GM21367 (cell line): ENCODE measurements around the gene ANP32E.
"Not testable (repeated sequence)": the region's sequence is repeated elsewhere in the genome, so short reads cannot be mapped to it uniquely, and the experiment has no call there.

Source experiments
- ATAC-seq: cut with Tn5 transposase; IDR thresholded peaks from one replicate; pipeline ENCODE4 v1.9.1; 2021; ENCODE audit not compliant: unreplicated experiment

ANP32E gene

DNA sequence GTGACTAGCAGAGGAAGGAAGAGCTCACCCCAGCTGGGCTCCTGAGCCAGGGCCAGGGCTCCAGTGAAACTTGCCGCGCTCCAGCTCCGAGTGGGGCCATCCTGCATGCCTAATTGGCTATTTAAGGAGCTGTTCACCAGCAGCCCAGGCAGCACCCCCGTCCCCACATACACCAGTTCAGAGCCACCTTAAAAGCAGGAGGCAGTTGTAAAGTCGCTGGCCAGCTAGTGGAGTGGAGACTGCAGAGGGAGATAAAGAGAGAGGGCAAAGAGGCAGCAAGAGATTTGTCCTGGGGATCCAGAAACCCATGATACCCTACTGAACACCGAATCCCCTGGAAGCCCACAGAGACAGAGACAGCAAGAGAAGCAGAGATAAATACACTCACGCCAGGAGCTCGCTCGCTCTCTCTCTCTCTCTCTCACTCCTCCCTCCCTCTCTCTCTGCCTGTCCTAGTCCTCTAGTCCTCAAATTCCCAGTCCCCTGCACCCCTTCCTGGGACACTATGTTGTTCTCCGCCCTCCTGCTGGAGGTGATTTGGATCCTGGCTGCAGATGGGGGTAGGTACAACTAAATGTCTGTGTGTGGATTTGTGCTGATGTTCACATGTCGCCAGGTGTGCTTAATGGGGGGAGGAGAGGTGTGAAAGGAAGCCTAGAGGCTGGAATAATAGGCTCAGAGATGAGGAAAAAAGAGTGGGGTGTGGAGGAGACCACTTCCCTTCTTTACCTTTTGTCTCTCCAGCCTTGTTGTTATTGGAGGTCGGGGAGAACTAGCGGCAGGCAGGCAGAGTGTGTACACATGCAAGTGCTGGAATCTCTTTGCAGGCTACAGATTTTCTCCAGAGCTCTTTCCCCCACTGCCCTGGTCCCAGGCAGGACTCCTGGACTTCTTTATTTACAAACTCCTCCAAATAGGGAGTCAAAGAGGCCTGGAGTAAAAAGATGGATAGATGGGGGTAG lies 22.0 kb upstream of the ANP32E start, which contains the start of gene CA14:
CA14 (plus strand) TSS at position 151 of the 962 bp plus-strand sequence; CDS start at position 506, 355 bp downstream.
- no peak for ATAC-seq

DNA sequence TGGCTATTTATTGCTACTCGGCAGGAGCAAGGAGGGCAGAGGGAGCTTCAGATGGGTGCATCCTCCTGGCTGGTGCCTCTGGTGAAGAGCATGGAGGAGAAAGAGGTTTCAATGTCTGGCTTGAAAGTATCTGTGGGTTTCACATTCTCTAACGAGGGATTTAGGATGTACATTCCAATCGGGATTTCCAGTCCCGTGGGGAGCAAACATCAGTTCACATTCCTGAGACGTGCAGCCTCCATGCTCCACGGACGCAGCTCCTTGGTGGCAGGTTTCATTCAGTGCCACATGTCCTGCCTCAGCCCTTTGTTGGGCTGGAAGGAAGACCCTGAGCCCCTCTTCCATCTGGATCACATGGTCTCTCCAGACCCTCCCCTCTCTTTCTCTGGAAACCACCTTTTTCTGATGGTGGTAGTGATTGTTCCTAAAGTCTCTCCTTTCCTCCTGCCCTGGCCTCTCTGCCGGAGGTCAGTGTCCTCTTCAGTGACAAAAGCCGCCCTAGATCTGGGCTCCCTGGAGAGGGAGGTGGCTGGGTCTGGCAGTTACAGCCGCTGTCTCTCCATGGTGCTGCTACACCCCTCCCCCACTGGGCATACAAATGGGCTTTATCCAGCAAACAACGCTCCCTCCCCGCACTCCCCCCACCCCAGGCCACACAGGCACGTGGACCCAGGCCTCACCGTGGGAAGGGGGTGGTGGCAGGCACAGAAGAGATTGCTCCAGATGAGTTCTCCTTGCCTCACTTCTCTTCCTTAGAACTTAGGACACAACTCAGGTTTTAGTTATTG lies 20.8 kb upstream of the ANP32E start:
- ATAC-seq = no peak

DNA sequence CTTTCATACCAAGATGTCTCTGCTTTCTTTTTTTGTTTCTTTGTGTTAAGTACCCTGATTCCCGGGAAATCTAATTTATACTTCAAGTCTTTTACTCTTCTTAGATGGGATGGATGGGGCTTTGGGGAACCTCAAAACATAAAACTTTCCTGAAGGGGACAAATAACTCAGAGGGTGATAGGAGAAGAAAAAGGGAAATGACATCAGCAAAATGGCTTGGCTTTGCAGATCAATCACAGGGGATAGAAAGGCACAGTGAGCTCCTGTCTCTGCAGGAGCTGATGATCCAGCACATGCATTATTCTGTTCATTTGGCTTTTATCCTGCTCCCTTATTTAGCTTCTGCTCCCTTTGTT lies 20.3 kb upstream of the ANP32E start:
- ATAC-seq = no peak

DNA sequence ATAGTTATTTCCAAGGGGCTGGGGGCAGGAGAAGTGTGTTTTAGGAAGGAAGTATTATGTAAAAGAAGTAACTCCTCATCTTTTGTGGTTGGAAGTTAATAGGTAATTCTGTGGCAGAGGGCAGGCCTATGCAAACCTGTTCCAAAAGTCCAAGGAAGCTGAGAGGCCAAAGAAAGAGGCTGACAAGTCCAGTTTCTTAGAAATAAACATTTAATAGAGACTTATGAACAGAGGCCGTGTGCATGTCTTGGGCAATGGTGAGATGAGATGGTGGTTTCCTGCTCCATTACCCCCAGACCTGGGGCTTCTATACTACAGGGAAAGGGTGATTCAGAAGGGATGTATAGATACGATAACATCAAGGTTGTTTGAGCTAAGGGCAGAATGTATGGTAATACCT lies 14.0 kb upstream of the ANP32E start:
- ATAC-seq = no peak

DNA sequence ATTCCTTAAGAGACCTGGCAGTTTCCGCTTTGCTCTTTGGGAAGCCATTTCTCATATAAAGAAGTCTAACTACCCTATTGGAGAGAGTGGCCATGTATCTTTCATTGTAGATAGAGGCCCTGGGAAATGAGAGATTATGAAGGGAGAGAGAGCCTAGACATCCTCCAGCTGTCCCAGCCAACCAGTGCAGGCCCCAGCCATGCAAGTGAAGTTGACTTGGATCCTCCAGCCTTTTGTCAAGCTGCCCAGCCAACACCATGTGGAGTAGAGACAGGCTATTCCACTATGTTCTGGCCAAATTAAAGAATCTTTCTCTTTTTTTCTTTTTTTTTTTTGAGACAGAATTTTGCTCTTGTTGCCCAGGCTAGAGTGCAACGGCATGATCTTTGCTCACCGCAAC lies 7.1 kb upstream of the ANP32E start:
- no peak for ATAC-seq

DNA sequence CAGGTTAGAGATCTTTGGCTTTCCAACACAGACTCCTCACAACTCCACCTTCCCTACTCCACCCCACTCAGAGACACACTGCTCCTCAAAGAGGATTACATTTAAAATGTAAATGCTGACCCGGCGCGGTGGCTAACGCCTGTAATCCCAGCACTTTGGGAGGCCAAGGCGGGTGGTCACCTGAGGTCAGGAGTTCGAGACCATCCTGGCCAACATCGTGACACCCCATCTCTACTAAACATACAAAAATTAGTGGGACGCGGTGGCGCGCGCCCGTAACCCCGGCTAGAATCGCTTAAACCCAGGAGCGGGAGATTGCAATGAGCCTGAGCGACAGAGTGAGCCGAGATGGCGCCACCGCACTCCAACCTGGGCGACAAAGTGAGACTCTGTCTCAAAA lies 1.8 kb upstream of the ANP32E start:
- no peak for ATAC-seq

DNA sequence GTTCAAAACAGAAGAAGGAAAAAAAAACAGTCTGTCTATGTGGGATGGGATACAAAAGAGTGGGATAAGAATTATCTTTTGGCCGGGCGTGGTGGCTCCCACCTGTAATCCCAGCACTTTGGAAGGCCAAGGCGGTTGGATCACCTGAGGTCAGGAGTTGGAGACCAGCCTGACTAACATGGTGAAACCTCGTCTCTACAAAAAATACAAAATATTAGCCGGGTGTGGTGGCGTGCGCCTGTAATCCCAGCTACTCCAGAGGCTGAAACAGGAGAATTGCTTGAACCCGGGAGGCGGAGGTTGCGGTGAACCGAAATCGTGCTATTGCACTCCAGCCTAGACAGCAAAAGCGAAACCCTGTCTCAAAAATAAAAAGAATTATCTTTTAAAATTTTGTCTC lies 1.3 kb upstream of the ANP32E start:
- ATAC-seq = not testable (repeated sequence)

DNA sequence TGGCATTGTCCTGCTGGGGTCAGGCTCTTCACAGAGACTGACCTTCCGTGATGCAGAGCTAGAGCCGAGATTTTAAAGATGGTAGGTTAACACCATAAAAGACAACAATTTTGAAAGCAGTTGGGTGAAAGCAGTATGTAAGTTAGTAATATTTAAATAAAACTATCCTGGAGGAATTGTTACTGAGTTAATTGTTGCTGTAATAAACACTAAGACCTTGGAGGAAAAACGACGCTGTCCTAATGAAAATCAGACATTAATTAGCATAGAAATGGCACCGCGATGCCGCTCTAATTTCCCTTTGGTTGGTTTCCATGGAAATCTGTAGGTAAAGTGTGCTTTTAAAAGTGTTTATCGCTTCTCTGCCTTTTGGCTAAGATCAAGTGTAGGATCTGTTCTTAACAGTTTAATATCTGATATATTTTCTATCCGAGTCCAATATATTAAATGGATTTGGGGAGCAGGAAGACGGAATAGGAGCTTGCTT lies 745 bp upstream of the ANP32E start:
- ATAC-seq = no peak

DNA sequence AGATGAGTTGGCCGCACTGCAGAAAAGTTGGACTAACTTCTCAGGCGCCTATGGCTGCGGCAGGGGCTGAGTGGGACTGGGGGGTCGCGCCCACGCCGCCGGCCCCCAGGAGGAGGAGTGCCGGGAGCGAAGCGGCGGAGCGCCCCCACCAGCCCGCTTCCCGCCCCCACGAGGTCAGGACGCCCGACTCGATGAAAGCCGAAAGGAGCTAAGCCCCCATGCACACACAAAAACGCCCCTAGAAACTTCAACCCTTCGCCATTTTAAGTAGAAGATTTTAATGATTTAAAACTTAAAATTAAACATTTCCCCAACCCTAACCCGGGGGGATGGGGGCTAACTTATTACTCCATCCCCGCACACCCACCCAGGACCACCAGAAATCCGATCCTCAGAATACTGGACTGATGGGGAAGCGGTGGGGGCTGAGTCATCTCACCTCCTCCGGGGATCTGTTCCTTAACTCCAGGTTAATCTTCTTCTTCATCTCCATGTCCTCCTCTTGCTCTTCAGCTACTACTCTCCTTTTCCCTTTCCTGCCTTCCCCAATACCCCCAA lies 539 bp downstream of the ANP32E start:
- ATAC-seq = no peak

DNA sequence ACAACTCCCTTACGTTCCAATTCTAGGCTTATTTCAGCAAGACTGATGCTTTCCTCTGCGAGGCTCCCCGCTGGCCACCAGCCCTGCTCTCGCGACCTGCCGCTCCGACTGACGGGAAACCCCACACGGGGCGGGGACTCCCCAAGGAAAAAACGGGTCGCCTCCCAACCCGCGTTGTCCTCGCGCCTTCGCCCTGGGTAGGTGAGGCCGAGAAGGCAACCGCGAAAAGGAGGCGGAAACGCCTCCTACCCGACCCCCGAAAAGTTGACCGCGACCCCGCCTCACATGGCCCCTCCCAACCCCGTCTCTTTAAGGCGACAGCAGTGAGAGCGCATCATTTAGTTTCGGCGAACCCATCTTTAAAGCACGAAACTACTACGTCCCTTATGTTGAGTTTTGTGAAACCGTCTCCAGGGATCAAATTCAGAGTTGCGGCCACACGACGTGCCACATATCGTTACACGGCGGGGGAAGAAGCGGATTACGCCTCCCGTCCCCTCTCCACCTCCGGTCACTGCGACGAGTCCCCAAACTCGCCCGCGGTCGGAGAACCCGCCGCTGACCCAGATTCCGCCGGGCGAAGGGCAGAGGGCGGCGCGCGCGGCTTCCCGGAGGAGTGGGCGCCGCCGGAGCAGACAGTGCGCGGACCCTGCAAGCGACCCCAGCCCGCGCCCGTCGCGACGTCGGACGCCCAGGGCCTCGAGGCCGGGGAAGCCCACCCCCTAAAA lies 1.2 kb downstream of the ANP32E start:
- ATAC-seq = peak; percentile 36

DNA sequence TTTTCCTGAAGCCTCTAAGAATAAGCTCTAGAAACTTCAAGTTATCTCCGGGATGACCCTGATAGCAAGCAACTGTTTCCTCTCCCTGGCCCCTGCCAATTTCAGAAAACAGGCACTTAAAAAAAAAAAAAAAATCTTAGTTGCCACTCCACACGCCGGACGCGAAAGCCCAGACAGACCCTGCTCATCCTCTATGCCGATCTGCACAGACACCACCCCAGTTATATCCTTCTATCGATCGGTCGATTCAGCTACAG lies 1.7 kb downstream of the ANP32E start:
- no peak for ATAC-seq

DNA sequence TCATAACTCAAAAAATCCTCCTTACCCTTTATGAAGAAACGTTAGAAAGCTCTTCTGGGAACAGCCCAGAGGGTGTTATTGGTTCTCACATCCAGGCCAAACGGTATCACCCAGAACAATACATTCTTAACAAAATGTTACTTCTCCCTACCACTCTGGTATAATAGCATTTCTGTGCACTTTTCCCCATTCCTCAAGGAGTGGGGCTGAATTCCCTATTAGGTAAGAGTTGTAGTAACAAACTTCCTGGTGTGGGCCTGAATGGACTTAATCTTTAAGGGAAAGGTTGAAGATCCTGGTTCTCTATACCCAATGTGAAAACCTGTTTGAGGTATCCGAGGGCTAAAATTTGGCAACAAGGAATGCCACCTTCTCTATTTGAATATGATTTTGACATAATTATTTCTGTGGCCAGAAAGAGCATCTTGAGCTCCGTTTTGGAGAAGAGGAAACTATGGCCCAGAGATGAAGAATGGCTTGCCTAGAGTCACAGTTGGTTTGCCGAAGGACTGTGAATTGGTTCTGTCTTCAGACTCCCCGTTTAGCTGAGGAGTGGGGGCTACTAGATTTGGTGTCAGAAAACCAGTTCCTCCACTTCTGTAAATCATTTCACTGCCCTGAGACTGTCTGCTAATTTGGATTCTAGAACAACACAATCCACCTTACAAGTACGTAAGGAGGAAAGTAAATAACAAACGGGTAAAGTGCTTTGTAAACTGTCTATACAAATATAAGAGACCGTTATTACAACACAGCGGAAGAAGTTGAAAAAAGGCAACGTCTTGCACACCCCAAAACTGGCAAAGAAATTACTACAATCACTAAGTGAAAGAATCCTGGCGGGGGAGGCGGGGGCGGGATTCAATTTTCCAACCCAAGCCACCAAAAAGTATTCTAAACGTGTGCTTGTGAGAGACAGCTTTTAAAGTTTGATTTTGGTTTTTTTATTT lies 2.3 kb downstream of the ANP32E start:
- ATAC-seq = no peak

DNA sequence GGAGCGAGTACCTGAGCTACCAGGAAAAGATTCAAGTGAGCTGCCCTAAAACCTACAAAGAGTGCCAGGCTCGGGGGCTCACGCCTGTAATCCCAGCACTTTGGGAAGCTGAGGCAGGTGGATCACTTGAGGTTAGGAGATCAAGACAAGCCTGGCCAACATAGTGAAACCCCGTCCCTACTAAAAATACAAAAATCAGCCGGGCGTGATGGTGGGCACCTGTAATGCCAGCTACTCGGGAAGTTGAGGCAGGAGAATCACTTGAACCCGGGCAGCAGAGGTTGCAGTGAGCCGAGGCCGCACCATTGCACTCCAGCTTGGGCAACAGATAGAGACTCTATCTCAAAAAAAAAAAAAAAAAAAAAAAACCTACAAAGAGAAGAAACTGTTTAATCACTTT lies 3.0 kb downstream of the ANP32E start:
- ATAC-seq = not testable (repeated sequence)

DNA sequence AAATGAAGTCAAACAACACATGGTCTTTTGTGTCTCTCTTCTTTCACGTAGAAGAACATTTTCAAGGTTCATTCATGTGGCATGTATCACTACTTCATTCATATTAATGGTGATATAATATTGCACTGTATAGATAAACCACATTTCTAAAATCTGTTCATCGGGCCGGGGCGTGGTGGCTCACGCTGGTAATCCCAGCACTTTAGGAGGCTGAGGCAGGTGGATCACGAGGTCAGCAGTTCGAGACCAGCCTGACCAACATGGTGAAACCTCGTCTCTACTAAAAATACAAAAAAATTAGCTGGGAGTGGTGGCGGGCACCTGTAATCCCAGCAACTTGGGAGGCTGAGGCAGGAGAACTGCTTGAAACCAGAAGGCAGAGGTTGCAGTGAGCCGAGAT lies 7.7 kb downstream of the ANP32E start:
- ATAC-seq = not testable (repeated sequence)

DNA sequence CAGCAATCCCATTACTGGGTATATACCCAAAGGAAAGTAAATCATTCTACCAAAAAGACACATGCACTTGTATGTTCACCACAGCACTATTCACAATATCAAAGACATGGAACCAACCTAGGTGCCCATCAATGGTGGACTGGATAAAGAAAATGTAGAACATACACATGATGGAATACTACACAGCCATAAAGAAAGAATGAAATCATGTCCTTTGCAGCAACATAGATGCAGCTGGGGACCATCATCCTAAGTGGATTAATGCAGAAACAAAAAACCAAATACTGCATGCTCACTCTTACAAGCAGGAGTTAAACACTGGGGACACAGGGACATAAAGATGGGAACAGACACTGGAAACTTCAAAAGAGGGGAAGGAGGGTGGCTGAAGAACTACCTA lies 8.7 kb downstream of the ANP32E start:
- no peak for ATAC-seq

DNA sequence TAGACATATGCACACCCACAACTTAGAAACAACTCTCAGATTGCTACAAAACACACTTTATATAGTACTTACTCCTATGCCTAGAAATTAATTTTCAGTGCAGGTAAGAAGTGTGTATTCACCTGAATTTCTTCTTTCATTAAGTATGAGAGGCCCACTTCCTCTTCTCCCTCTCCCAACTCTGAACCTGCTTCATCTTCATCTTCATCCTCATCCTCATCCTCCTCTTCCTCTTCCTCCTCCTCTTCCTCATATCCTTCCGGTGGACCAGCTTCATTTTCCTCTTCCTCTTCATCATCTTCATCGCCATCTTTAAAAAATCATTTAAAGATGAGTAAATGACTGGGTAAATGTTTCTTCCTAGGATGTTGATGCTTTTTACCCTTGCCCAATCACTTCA lies 9.4 kb downstream of the ANP32E start:
- no peak for ATAC-seq

DNA sequence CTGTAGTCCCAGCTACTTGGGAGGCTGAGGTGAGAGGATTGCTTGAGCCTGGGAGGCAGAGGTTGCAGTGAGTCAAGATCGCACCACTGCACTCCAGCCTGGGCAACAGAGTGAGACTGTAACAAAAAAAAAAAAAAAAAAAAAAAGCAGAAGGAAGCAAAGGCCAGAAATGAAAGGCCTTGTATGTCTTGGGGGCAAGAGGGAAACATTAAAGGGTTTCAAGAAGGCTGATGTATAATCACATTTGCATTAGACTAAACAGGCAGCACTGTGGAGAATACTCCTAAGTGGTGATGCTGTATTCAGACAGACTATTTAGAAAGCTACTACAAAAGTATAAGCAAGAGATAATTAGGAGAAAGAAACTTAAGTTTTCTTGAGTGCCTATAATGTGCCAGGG lies 10.4 kb downstream of the ANP32E start:
- ATAC-seq = no peak

DNA sequence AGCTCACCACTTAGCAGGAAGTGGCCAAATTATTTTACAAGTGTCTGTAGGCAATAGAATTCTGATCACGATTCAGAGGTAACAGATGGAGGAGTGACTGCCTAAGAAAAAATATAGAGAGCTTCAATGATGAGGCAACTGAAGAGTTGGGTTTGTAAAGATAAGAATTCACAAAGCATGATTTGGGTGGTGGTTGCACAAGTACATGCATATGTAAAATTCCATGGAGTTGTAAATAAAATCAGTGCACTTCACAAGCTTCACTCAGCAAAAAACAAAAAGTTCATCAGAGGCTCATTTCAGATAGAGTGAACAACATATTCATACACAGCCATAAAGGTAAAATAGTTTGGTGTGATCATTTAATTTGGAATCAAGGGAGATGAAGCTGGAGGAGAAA lies 10.9 kb downstream of the ANP32E start:
- no peak for ATAC-seq

DNA sequence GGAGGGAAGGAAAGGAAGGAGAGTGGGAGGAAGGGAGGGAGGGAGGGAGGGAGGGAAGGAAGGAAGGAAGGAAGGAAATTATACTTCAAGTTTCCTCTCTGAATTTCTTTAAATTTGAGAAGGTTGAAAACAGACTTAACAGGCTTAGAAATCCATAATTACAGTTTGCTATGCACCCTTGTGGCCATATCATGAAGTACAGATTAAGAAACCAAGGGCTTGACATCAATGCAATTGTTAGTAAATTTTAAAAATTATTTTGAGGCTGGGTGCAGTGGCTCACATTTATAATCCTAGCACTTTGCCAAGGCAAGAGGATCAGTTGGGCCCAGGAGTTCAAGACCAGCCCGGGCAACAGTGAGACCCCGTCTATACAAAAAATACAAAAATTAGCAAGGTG lies 14.4 kb downstream of the ANP32E start:
- ATAC-seq = no peak

DNA sequence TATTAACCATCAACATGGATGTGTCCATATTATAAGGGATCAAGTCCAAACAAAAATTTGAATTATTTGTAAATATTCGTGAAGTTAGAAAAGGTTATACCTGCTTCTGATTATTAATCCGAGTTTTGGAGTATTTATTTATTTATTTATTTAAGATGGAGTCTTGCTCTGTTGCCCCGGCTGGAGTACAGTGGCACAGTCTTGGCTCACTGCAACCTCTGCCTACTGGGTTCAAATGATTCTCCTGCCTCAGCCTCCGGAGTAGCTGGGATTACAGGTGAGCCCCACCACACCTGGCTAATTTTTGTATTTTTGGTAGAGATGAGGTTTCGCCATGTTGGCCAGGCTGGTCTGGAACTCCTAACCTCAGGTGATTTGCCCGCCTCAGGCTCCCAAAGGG lies 20.1 kb downstream of the ANP32E start:
- not testable (repeated sequence) for ATAC-seq
